ENCODE measurements around the gene PCGF1.
A peak's percentile ranks its signal among the peaks of the same experiment; 100 is the strongest.

DNA sequence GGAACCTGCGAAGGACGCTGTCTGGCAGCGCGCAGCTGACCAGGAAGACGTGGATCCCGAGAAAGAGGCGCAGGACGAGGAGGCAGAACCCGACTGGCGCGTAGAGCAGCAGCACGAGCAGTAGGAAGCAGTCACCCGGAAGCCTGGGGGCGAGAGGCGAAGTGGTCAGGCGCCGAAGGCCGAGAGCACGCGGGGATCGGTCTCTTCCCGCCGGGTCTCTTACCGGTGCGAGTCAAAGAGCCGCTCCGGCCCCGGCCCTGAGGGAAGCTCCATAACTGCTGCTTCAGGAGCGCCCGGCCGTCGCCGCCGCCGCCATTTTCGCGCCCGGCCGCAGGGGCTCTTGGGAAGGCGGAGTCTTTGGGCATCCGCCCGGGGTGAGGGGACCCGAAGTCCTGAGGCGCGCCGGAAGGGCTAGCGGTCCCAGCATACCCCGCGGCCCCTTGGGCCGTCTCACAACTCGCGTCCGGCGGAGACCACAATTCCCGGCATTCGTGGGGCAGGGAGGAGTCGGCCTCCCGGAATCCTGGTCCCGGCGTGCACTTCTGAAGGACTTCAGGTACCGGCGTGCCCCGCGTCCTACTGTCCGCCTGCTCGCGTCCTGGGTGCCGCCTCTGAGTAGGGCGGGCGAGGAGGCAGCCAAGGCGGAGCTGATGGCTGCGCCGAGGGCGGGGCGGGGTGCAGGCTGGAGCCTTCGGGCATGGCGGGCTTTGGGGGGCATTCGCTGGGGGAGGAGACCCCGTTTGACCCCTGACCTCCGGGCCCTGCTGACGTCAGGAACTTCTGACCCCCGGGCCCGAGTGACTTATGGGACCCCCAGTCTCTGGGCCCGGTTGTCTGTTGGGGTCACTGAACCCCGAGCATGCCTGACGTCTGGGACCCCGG lies 22.1 kb upstream of the PCGF1 start, which contains the start of the genes AUP1 and HTRA2:
- TF ChIP-seq, protein P1, sequence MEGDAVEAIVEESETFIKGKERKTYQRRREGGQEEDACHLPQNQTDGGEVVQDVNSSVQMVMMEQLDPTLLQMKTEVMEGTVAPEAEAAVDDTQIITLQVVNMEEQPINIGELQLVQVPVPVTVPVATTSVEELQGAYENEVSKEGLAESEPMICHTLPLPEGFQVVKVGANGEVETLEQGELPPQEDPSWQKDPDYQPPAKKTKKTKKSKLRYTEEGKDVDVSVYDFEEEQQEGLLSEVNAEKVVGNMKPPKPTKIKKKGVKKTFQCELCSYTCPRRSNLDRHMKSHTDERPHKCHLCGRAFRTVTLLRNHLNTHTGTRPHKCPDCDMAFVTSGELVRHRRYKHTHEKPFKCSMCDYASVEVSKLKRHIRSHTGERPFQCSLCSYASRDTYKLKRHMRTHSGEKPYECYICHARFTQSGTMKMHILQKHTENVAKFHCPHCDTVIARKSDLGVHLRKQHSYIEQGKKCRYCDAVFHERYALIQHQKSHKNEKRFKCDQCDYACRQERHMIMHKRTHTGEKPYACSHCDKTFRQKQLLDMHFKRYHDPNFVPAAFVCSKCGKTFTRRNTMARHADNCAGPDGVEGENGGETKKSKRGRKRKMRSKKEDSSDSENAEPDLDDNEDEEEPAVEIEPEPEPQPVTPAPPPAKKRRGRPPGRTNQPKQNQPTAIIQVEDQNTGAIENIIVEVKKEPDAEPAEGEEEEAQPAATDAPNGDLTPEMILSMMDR (IDR thresholded peaks at IDR 0.05; ENCODE audit: borderline replicate concordance, extremely low read depth, low read length, poor library complexity, severe bottlenecking), result peak; percentile 1
- TF ChIP-seq EZH2 (IDR thresholded peaks at IDR 0.05; ENCODE audit: borderline replicate concordance, low read depth, low read length, severe bottlenecking), result no peak

Data from DND-41 (cell line).